GM12878 (cell line): Measurements from ENCODE around the gene CFAP54. TPM values are rescaled to one million over a fixed set of nuclear protein-coding genes. Genes with fewer than 3 reads are reported as not detected.

Experiments used
- ATAC-seq: fragments of 200-7000 bp; cut with Tn5 transposase; 3 replicates; pipeline ENCODE4 v1.9.1; 2020; ENCODE audit warnings: mild to moderate bottlenecking, moderate library complexity
- BruUV-seq: library from RNA; stranded (reverse); fragments of 400-500 nt; replicated peaks from 2 replicates; lab custom pipeline; 2021; lab: Mats Ljungman, UMichigan
- CTCF ChIA-PET: fragments of 300-600 bp; sonication (Branson Sonifier 250); formaldehyde crosslinking; extraction: SDS; loops from one replicate; lab custom pipeline; 2021; ENCODE audit warnings: inconsistent platforms; lab: Yijun Ruan, JAX
- POLR2A ChIA-PET: fragments of 350-600 bp; formaldehyde crosslinking; extraction: SDS; loops from one replicate; lab custom pipeline; 2021; ENCODE audit warnings: inconsistent platforms; lab: Charles Lee
- RAD21 ChIA-PET: fragments of 300-600 bp; sonication (Branson Sonifier 250); formaldehyde crosslinking; loops from one replicate; lab custom pipeline; 2023; ENCODE audit warnings: antibody characterized with exemption; ENCODE audit not compliant: unreplicated experiment; lab: Charles Lee
- SMC1A ChIA-PET: fragments of 300-600 bp; sonication (Branson Sonifier 250); formaldehyde crosslinking; loops from one replicate; lab custom pipeline; 2023; ENCODE audit not compliant: unreplicated experiment, uncharacterized antibody; lab: Charles Lee
- DNase-seq: peaks from one replicate; pipeline ENCODE4 v3.0.0-alpha.2; 2011; ENCODE audit warnings: low read depth, low spot score
- FAIRE-seq: peaks from 3 replicates; lab custom pipeline; 2011; peaks lifted over from hg19 to GRCh38; lab: Jason Lieb, UNC
- H2AFZ ChIP-seq: 2 replicates; pipeline ENCODE4 v1.6.0; 2011; ENCODE audit warnings: low read depth, low read length, control low read depth; ENCODE audit not compliant: control insufficient read depth
- H3K27ac ChIP-seq: 2 replicates; pipeline ENCODE4 v1.5.1; 2011; ENCODE audit warnings: control low read depth; ENCODE audit not compliant: control insufficient read depth, insufficient read depth
- H3K27me3 ChIP-seq, 2 experiments: replicated peaks in 1 of 2; 2 replicates each; pipeline versions ENCODE4 v1.6.0 to v1.6.1; 2011; ENCODE audit warnings: low read length in 1 of 2; ENCODE audit not compliant: control insufficient read depth in 2 of 2, insufficient read depth in 2 of 2
- H3K36me3 ChIP-seq, 2 experiments: 2 replicates each; pipeline ENCODE4 v1.5.1; 2011; ENCODE audit warnings: low read length in 1 of 2; ENCODE audit not compliant: control insufficient read depth in 2 of 2, insufficient read depth in 2 of 2
- H3K4me1 ChIP-seq: 2 replicates; pipeline ENCODE4 v1.6.1; 2011; ENCODE audit warnings: mild to moderate bottlenecking, low read length, moderate library complexity, mixed read lengths; ENCODE audit not compliant: control insufficient read depth, insufficient read depth
- H3K4me2 ChIP-seq: 2 replicates; pipeline ENCODE4 v1.6.0; 2011; ENCODE audit warnings: control low read depth; ENCODE audit not compliant: control insufficient read depth, insufficient read depth
- H3K4me3 ChIP-seq: fragments of 200-600 bp; sonication (generic); 2 replicates; pipeline ENCODE4 v1.5.1; 2016
- H3K79me2 ChIP-seq: 2 replicates; pipeline ENCODE4 v1.6.0; 2011; ENCODE audit warnings: low read length; ENCODE audit not compliant: control insufficient read depth, insufficient read depth
- H3K9ac ChIP-seq: 2 replicates; pipeline ENCODE4 v1.8.0; 2011; ENCODE audit warnings: low read length, control low read depth, mixed read lengths; ENCODE audit not compliant: control insufficient read depth, insufficient read depth
- H3K9me3 ChIP-seq: replicated peaks from 3 replicates; pipeline ENCODE4 v1.5.1; 2011; ENCODE audit warnings: mild to moderate bottlenecking, low read length; ENCODE audit not compliant: control insufficient read depth, insufficient read depth
- H4K20me1 ChIP-seq: 2 replicates; pipeline ENCODE4 v1.6.0; 2011; ENCODE audit not compliant: control insufficient read depth, insufficient read depth
- ATF7 ChIP-seq: fragments of 450-650 bp; IDR thresholded peaks from 2 replicates; pipeline ENCODE4 v1.6.1; 2016; ENCODE audit warnings: low read depth, mild to moderate bottlenecking
- BHLHE40 ChIP-seq, 2 experiments: fragments of 450-650 bp in 1 of 2; IDR thresholded peaks; 2 replicates each; pipeline ENCODE4 v1.6.1; 2011 to 2017; ENCODE audit warnings: low read depth in 2 of 2, borderline replicate concordance in 1 of 2, improper control_type of control experiment in 1 of 2, low read length in 1 of 2, mild to moderate bottlenecking in 1 of 2
- CBFB ChIP-seq: IDR thresholded peaks from 2 replicates; pipeline ENCODE4 v1.6.1; 2016; ENCODE audit warnings: antibody characterized with exemption, low read depth
- CREB1 ChIP-seq: IDR thresholded peaks from 2 replicates; pipeline ENCODE4 v1.6.1; 2012; ENCODE audit warnings: low read depth, mild to moderate bottlenecking, inconsistent platforms
- CREM ChIP-seq: IDR thresholded peaks from 2 replicates; pipeline ENCODE4 v1.6.1; 2014; ENCODE audit warnings: antibody characterized with exemption, low read depth
- EED ChIP-seq: sonication (generic); IDR thresholded peaks from 2 replicates; pipeline ENCODE4 v1.6.1; 2016; ENCODE audit warnings: antibody characterized with exemption, low read depth
- EZH2 ChIP-seq: IDR thresholded peaks from 2 replicates; pipeline ENCODE4 v1.6.1; 2012; ENCODE audit warnings: low read depth, mild to moderate bottlenecking, control low read depth, inconsistent platforms, low read length, borderline replicate concordance; ENCODE audit not compliant: control insufficient read depth
- JUND ChIP-seq: IDR thresholded peaks from 2 replicates; pipeline ENCODE4 v1.6.1; 2012; ENCODE audit warnings: low read depth, mild to moderate bottlenecking, low read length, improper control_type of control experiment, moderate library complexity
- NR2F1 ChIP-seq: fragments of 450-650 bp; conservative IDR thresholded peaks from 2 replicates; pipeline ENCODE4 v1.6.1; 2017; ENCODE audit warnings: mild to moderate bottlenecking
- RAD21 ChIP-seq: IDR thresholded peaks from 2 replicates; pipeline ENCODE4 v1.6.1; 2011; ENCODE audit warnings: mild to moderate bottlenecking, low read depth, low read length, moderate library complexity; ENCODE audit not compliant: insufficient read depth
- RCOR1 ChIP-seq: conservative IDR thresholded peaks from 2 replicates; pipeline ENCODE4 v1.6.1; 2012; ENCODE audit warnings: low read depth, low read length, improper control_type of control experiment
- SP1 ChIP-seq: IDR thresholded peaks from one replicate; pipeline ENCODE4 v1.6.1; 2011; ENCODE audit warnings: low read depth, low read length
- SREBF1 ChIP-seq: IDR thresholded peaks from 2 replicates; pipeline ENCODE4 v1.6.1; 2012; ENCODE audit warnings: mild to moderate bottlenecking, low read length
- STAT1 ChIP-seq: fragments of 450-650 bp; conservative IDR thresholded peaks from 2 replicates; pipeline ENCODE4 v1.6.1; 2014; ENCODE audit warnings: antibody characterized with exemption, mild to moderate bottlenecking
- TCF12 ChIP-seq: IDR thresholded peaks from 2 replicates; pipeline ENCODE4 v1.6.1; 2011; ENCODE audit warnings: low read depth, mild to moderate bottlenecking, low read length
- YY1 ChIP-seq: IDR thresholded peaks from 2 replicates; pipeline ENCODE4 v1.6.1; 2011; ENCODE audit warnings: low read depth, mild to moderate bottlenecking, low read length
- ZNF622 ChIP-seq: fragments of 450-650 bp; IDR thresholded peaks from 2 replicates; pipeline ENCODE4 v1.6.1; 2017; ENCODE audit warnings: mild to moderate bottlenecking, inconsistent platforms
- WGBS: methylation state at CpG from one replicate; pipeline ENCODE4 v1.1.6; 2016; ENCODE audit warnings: low lambda C conversion rate; ENCODE audit not compliant: insufficient replicate concordance, insufficient coverage; ENCODE audit errors: missing lambda C conversion rate; 5-methylcytosine and 5-hydroxymethylcytosine counted together
- in situ Hi-C: fragments of 300-500 bp; cut with MboI; formaldehyde crosslinking; loops from 9 replicates; pipeline ENCODE4 v1.14.3; 2018; ENCODE audit warnings: mixed read lengths
- intact Hi-C: fragments of 100-400 bp; cut with micrococcal nuclease; formaldehyde crosslinking; loops from one replicate; pipeline ENCODE4 v1.14.2; 2022; ENCODE audit not compliant: unreplicated experiment
- polyA plus RNA-seq, 11 experiments: library from polyadenylated mRNA; depleted of rRNA in 4 of 11; unstranded in 6 of 11; stranded (reverse) in 5 of 11; fragments of >200 nt; fragmentation: Nextera tagmentation in 4 of 11; fragmentation: Illumina TruSeq in 1 of 11; extraction: Ambion mirVana in 4 of 11; extraction: Trizol in 1 of 11; gene quantifications; 1 replicate in 1 of 11; 2 replicates in 10 of 11; pipeline versions ENCODE4 v1.2.1 to v1.2.3, GENCODE V29; 2011 to 2016; ENCODE audit warnings: inconsistent platforms in 2 of 11, missing spikeins in 2 of 11, low read depth in 1 of 11
- total RNA-seq, 4 experiments: library from RNA; depleted of rRNA in 3 of 4; stranded (reverse); fragments of >200 nt in 3 of 4; fragmentation: Illumina TruSeq in 1 of 4; extraction: Trizol in 1 of 4; gene quantifications; 2 replicates each; pipeline versions ENCODE4 v1.2.1 to v1.2.3, GENCODE V29; 2013 to 2021
- TF ChIP-seq, protein P1 (sequence below): fragments of 450-650 bp; formaldehyde crosslinking; IDR thresholded peaks from 2 replicates; pipeline ENCODE4 v1.4.0; 2022; ENCODE audit warnings: mild to moderate bottlenecking, moderate library complexity
- TF ChIP-seq, protein P2 (sequence below): IDR thresholded peaks from 2 replicates; pipeline ENCODE4 v1.6.1; 2011; ENCODE audit warnings: borderline replicate concordance, low read depth, mild to moderate bottlenecking, moderate library complexity, low read length; ENCODE audit not compliant: insufficient read depth, poor library complexity, severe bottlenecking

CFAP54 gene
- total and polyA plus RNA-seq, 10 of the 15 experiments (the other 5 are each of a cell fraction or from before 2014, with no cell fraction given), result 0.19 to 1.5 (median 0.56) TPM

GRCh38 chr12:96907671-96908422 lies 418.5 kb downstream of the CFAP54 start:
- Histone ChIP-seq H3K9me3 (no peaks in the 10 kb centered on the region), H2AFZ (peak overlapping the region; percentile 96), H3K27me3 (no peaks in the 10 kb centered on the region), H3K4me3 (peak overlapping the region; percentile 86), H3K4me2 (peak overlapping the region; percentile 99), H3K36me3 (no peaks in the 10 kb centered on the region), H3K79me2 (peaks cover 46% of the 10 kb centered on the region), H3K27ac (peak overlapping the region; percentile 84), H4K20me1 (no peaks in the 10 kb centered on the region), H3K4me1 (peaks cover 14% of the 10 kb centered on the region), H3K9ac (peak overlapping the region; percentile 84)
- ChIA-PET RAD21 (interaction anchor here (0.6 to 1.7 kb wide), 2 partner anchors 9 to 1399 kb away, joined by 3 to 5 read pairs; no protein-coding TSS in a partner anchor), SMC1A (interaction anchor here (1.0 to 3.6 kb wide), 6 partner anchors 10 to 359 kb away, joined by 3 to 15 read pairs (median 4); no protein-coding TSS in a partner anchor), CTCF (interaction anchor here (0.5 to 1.6 kb wide), 5 partner anchors 9 to 330 kb away, joined by 3 to 4 read pairs (median 3); no protein-coding TSS in a partner anchor), POLR2A (interaction anchor here (0.5 to 1.7 kb wide), 4 partner anchors 11 to 1947 kb away, joined by 3 to 4 read pairs (median 3); no protein-coding TSS in a partner anchor)
- intact Hi-C loops, result loop anchor here (10.0 kb wide), 1 partner anchor 77 kb away; no protein-coding TSS in a partner anchor
- peak; percentile 48 for ATAC-seq
- TSS peak; percentile 63 for BruUV-seq
- in situ Hi-C loops, result no loop called here
- no peak for FAIRE-seq
- WGBS, result 3% methylated on average over 23 of the region's 23 CpGs
- no peak for DNase-seq
- TF ChIP-seq JUND (no peak), TCF12 (no peak), RCOR1 (no peak), CBFB (no peak), ATF7 (peak; percentile 23; the same call in 1 of the 2 replicates), BHLHE40 (IDR thresholded peaks at IDR 0.05; ENCODE audit: borderline replicate concordance in 1 of 2, low read depth in 2 of 2, low read length in 1 of 2) (peak in 1 of 2 experiments; percentile 23; a peak in 1 of 4 replicates), ZNF622 (no peak), CREM (no peak; the same call in 1 of the 2 replicates), CREB1 (peak; percentile 68), YY1 (no peak), SREBF1 (no peak), RAD21 (no peak), EED (no peak), EZH2 (no peak), NR2F1 (no peak), STAT1 (no peak), SP1 (no peak)
- TF ChIP-seq, protein P1, sequence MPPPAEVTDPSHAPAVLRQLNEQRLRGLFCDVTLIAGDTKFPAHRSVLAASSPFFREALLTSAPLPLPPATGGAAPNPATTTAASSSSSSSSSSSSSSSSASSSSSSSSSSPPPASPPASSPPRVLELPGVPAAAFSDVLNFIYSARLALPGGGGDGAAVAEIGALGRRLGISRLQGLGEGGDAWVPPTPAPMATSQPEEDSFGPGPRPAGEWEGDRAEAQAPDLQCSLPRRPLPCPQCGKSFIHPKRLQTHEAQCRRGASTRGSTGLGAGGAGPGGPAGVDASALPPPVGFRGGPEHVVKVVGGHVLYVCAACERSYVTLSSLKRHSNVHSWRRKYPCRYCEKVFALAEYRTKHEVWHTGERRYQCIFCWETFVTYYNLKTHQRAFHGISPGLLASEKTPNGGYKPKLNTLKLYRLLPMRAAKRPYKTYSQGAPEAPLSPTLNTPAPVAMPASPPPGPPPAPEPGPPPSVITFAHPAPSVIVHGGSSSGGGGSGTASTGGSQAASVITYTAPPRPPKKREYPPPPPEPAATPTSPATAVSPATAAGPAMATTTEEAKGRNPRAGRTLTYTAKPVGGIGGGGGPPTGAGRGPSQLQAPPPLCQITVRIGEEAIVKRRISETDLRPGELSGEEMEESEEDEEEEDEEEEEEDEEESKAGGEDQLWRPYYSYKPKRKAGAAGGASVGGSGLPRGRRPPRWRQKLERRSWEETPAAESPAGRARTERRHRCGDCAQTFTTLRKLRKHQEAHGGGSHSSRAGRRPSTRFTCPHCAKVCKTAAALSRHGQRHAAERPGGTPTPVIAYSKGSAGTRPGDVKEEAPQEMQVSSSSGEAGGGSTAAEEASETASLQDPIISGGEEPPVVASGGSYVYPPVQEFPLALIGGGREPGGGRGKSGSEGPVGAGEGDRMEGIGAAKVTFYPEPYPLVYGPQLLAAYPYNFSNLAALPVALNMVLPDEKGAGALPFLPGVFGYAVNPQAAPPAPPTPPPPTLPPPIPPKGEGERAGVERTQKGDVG, result no peak
- TF ChIP-seq, protein P2, sequence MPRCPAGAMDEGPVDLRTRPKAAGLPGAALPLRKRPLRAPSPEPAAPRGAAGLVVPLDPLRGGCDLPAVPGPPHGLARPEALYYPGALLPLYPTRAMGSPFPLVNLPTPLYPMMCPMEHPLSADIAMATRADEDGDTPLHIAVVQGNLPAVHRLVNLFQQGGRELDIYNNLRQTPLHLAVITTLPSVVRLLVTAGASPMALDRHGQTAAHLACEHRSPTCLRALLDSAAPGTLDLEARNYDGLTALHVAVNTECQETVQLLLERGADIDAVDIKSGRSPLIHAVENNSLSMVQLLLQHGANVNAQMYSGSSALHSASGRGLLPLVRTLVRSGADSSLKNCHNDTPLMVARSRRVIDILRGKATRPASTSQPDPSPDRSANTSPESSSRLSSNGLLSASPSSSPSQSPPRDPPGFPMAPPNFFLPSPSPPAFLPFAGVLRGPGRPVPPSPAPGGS, result no peak
